Naive B cell (primary cell): ENCODE data around the gene ADGRV1. TPM values are rescaled to one million over a fixed set of nuclear protein-coding genes. Genes with fewer than 3 reads are reported as not detected.
A peak's percentile ranks its signal among the peaks of the same experiment; 100 is the strongest.

ENCODE experiments used
- ATAC-seq, 2 donors: fragments of 150-1000 bp; cut with Tn5 transposase; 2 replicates each; pipeline ENCODE4 v1.10.0; 2021; ENCODE audit warnings: low read depth in 2 of 2, mild to moderate bottlenecking in 2 of 2, moderate library complexity in 2 of 2
- DNase-seq: peaks from one replicate; pipeline ENCODE4 v3.0.0; 2022
- H3K27ac Mint-ChIP-seq, 6 donors: one replicate each; pipeline ENCODE4 v1.8.0; 2020 to 2022; ENCODE audit warnings: mild to moderate bottlenecking in 6 of 6, mixed read lengths in 6 of 6, moderate library complexity in 5 of 6, inconsistent platforms in 2 of 6
- H3K27me3 Mint-ChIP-seq, 3 donors: one replicate each; pipeline ENCODE4 v1.8.0; 2021 to 2022; ENCODE audit warnings: mixed read lengths in 3 of 3, mild to moderate bottlenecking in 1 of 3
- H3K36me3 Mint-ChIP-seq, 2 donors: one replicate each; pipeline ENCODE4 v1.8.0; 2020 to 2022; ENCODE audit warnings: mixed read lengths in 2 of 2, inconsistent platforms in 1 of 2, mild to moderate bottlenecking in 1 of 2
- H3K4me1 Mint-ChIP-seq, 3 donors: one replicate each; pipeline ENCODE4 v1.8.0; 2020 to 2022; ENCODE audit warnings: mixed read lengths in 3 of 3, inconsistent platforms in 1 of 3, mild to moderate bottlenecking in 1 of 3, moderate library complexity in 1 of 3
- H3K4me3 Mint-ChIP-seq, 8 donors: one replicate each; pipeline ENCODE4 v1.8.0; 2020 to 2022; ENCODE audit warnings: mild to moderate bottlenecking in 8 of 8, mixed read lengths in 8 of 8, moderate library complexity in 8 of 8, inconsistent platforms in 2 of 8
- H3K9me3 Mint-ChIP-seq, 7 donors: one replicate each; pipeline ENCODE4 v1.8.0; 2020 to 2022; ENCODE audit warnings: mixed read lengths in 7 of 7, mild to moderate bottlenecking in 5 of 7, inconsistent platforms in 2 of 7, moderate library complexity in 1 of 7
- polyA plus RNA-seq, 6 donors: library from polyadenylated mRNA; unstranded; fragments of 300-500 nt; fragmentation: Illumina TruSeq; gene quantifications; one replicate each; pipeline ENCODE4 v1.2.3, GENCODE V29; 2021; ENCODE audit warnings: low read depth in 6 of 6

Gene ADGRV1
- polyA plus RNA-seq, 6 donors from 2014 or later = 0.62 TPM; not detected in 5

- Mint-ChIP-seq H3K27ac (no peak overlapping the region), H3K27me3 (peaks cover 0 to 12% (median 6%) of the 10 kb centered on the region in 3 donors), H3K9me3 (peaks cover 0 to 3% (median 0%) of the 10 kb centered on the region in 7 donors), H3K4me1 (no peaks in the 10 kb centered on the region), H3K4me3 (no peak overlapping the region), H3K36me3 (no peaks in the 10 kb centered on the region)
- ATAC-seq (no peak), DNase-seq (no peak)
These were observed 510.8 kb downstream of the ADGRV1 start for GRCh38 chr5:91069364-91069763.

GRCh38 chr5:91070761-91071550, 512.4 kb downstream of the ADGRV1 start:
- Mint-ChIP-seq H3K9me3 (peaks cover 0 to 3% (median 0%) of the 10 kb centered on the region in 7 donors), H3K4me3 (no peak overlapping the region), H3K36me3 (no peaks in the 10 kb centered on the region), H3K4me1 (no peaks in the 10 kb centered on the region), H3K27ac (no peak overlapping the region), H3K27me3 (peaks cover 6 to 10% (median 6%) of the 10 kb centered on the region in 3 donors)
- no peak for ATAC-seq
- no peak for DNase-seq

GRCh38 chr5:91072881-91073280, 514.3 kb downstream of the ADGRV1 start:
- H3K27me3 Mint-ChIP-seq = peaks cover 0 to 6% (median 6%) of the 10 kb centered on the region in 3 donors
- no peak for ATAC-seq
- H3K4me1 Mint-ChIP-seq = no peaks in the 10 kb centered on the region
- no peak for DNase-seq
- no peak overlapping the region for H3K4me3 Mint-ChIP-seq
- H3K27ac Mint-ChIP-seq = peak overlapping the region in 1 of 6 donors; percentile 59
- H3K9me3 Mint-ChIP-seq = peaks cover 0 to 3% (median 0%) of the 10 kb centered on the region in 7 donors
- H3K36me3 Mint-ChIP-seq = no peaks in the 10 kb centered on the region

- no peak for ATAC-seq
- H3K9me3 Mint-ChIP-seq = no peaks in the 10 kb centered on the region
These were observed 516.0 kb downstream of the ADGRV1 start for GRCh38 chr5:91074615-91075014.

GRCh38 chr5:91076138-91076537, 517.5 kb downstream of the ADGRV1 start:
- Mint-ChIP-seq H3K27ac (no peak overlapping the region), H3K4me1 (peaks cover 0 to 3% (median 0%) of the 10 kb centered on the region in 3 donors), H3K9me3 (no peaks in the 10 kb centered on the region), H3K27me3 (peaks cover 0 to 6% (median 0%) of the 10 kb centered on the region in 3 donors), H3K36me3 (no peaks in the 10 kb centered on the region), H3K4me3 (no peak overlapping the region)
- DNase-seq (no peak), ATAC-seq (no peak)

More at GRCh38 chr5:91074615-91075014, 516.0 kb downstream of the ADGRV1 start:
- no peaks in the 10 kb centered on the region for H3K36me3 Mint-ChIP-seq
- peaks cover 0 to 3% (median 0%) of the 10 kb centered on the region in 3 donors for H3K4me1 Mint-ChIP-seq
- DNase-seq = no peak
- H3K4me3 Mint-ChIP-seq = no peak overlapping the region
- no peak overlapping the region for H3K27ac Mint-ChIP-seq
- H3K27me3 Mint-ChIP-seq = peaks cover 0 to 6% (median 0%) of the 10 kb centered on the region in 3 donors

GRCh38 chr5:91077623-91078022, 519.0 kb downstream of the ADGRV1 start:
- Mint-ChIP-seq H3K27me3 (peaks cover 0 to 6% (median 0%) of the 10 kb centered on the region in 3 donors), H3K36me3 (no peaks in the 10 kb centered on the region), H3K4me3 (no peak overlapping the region), H3K27ac (no peak overlapping the region), H3K4me1 (peaks cover 0 to 3% (median 0%) of the 10 kb centered on the region in 3 donors), H3K9me3 (no peaks in the 10 kb centered on the region)
- no peak for ATAC-seq
- no peak for DNase-seq

- Mint-ChIP-seq H3K27me3 (peaks cover 0 to 10% (median 0%) of the 10 kb centered on the region in 3 donors), H3K36me3 (no peaks in the 10 kb centered on the region), H3K9me3 (no peaks in the 10 kb centered on the region), H3K27ac (no peak overlapping the region), H3K4me1 (peaks cover 0 to 3% (median 0%) of the 10 kb centered on the region in 3 donors), H3K4me3 (no peak overlapping the region)
- DNase-seq (no peak), ATAC-seq (no peak)
These were observed 520.4 kb downstream of the ADGRV1 start for GRCh38 chr5:91079037-91079436.

GRCh38 chr5:91089758-91090157, 531.2 kb downstream of the ADGRV1 start:
- Mint-ChIP-seq H3K27ac (no peak overlapping the region), H3K36me3 (no peaks in the 10 kb centered on the region), H3K4me1 (no peaks in the 10 kb centered on the region), H3K9me3 (peaks cover 0 to 2% (median 0%) of the 10 kb centered on the region in 7 donors), H3K27me3 (no peaks in the 10 kb centered on the region), H3K4me3 (no peak overlapping the region)
- DNase-seq = no peak
- no peak for ATAC-seq

GRCh38 chr5:91090995-91091394, 532.4 kb downstream of the ADGRV1 start:
- no peak overlapping the region for H3K27ac Mint-ChIP-seq
- no peaks in the 10 kb centered on the region for H3K4me1 Mint-ChIP-seq
- ATAC-seq (no peak), DNase-seq (no peak)
- no peak overlapping the region for H3K4me3 Mint-ChIP-seq
- no peaks in the 10 kb centered on the region for H3K36me3 Mint-ChIP-seq
- no peaks in the 10 kb centered on the region for H3K27me3 Mint-ChIP-seq
- peaks cover 0 to 2% (median 0%) of the 10 kb centered on the region in 7 donors for H3K9me3 Mint-ChIP-seq

- no peaks in the 10 kb centered on the region for H3K4me1 Mint-ChIP-seq
- no peak overlapping the region for H3K4me3 Mint-ChIP-seq
- H3K27ac Mint-ChIP-seq = no peak overlapping the region
- DNase-seq = no peak
- H3K9me3 Mint-ChIP-seq = peaks cover 0 to 2% (median 0%) of the 10 kb centered on the region in 7 donors
- H3K27me3 Mint-ChIP-seq = no peaks in the 10 kb centered on the region
- no peak for ATAC-seq
- H3K36me3 Mint-ChIP-seq = no peaks in the 10 kb centered on the region
These were observed 533.1 kb downstream of the ADGRV1 start for GRCh38 chr5:91091471-91092234.

GRCh38 chr5:91092859-91093783, 534.5 kb downstream of the ADGRV1 start:
- H3K27me3 Mint-ChIP-seq = no peaks in the 10 kb centered on the region
- H3K4me1 Mint-ChIP-seq = no peaks in the 10 kb centered on the region
- no peak for DNase-seq
- H3K9me3 Mint-ChIP-seq = peaks cover 0 to 2% (median 0%) of the 10 kb centered on the region in 7 donors
- no peak overlapping the region for H3K4me3 Mint-ChIP-seq
- no peak for ATAC-seq
- H3K36me3 Mint-ChIP-seq = no peaks in the 10 kb centered on the region
- H3K27ac Mint-ChIP-seq = no peak overlapping the region

- no peak overlapping the region for H3K27ac Mint-ChIP-seq
- no peaks in the 10 kb centered on the region for H3K36me3 Mint-ChIP-seq
- H3K4me3 Mint-ChIP-seq = no peak overlapping the region
- H3K9me3 Mint-ChIP-seq = peaks cover 0 to 2% (median 0%) of the 10 kb centered on the region in 7 donors
- H3K27me3 Mint-ChIP-seq = peaks cover 0 to 4% (median 0%) of the 10 kb centered on the region in 3 donors
- H3K4me1 Mint-ChIP-seq = no peaks in the 10 kb centered on the region
- no peak for ATAC-seq
- no peak for DNase-seq
These were observed 536.7 kb downstream of the ADGRV1 start for GRCh38 chr5:91095313-91095712.
